Pancreas (tissue), 10 donors: ENCODE data around the gene KRT28. TPM values are rescaled to one million over a fixed set of nuclear protein-coding genes. Genes with fewer than 3 reads are reported as not detected.

ENCODE experiments used
- ATAC-seq, 4 donors: fragments of 200-7000 bp; cut with Tn5 transposase; one replicate each; pipeline versions ENCODE4 v1.8.0 to v1.9.1; 2020; ENCODE audit warnings: mild to moderate bottlenecking in 4 of 4, moderate library complexity in 4 of 4
- DNase-seq, 6 donors: peaks; one replicate each; pipeline ENCODE4 v3.0.0-alpha.2; 2020
- FAIRE-seq: peaks from 2 replicates; lab custom pipeline; 2012; peaks lifted over from hg19 to GRCh38; lab: Jason Lieb, UNC
- H3K27ac ChIP-seq, 4 donors: fragments of 200-600 bp; sonication (generic); 1 replicate in 3 of 4; 2 replicates in 1 of 4; pipeline versions ENCODE4 v1.5.0 to v1.8.0; 2020
- H3K27me3 ChIP-seq, 4 donors: fragments of 200-600 bp; one replicate each; pipeline ENCODE4 v1.8.0; 2021
- H3K36me3 ChIP-seq, 3 donors: fragments of 200-600 bp; sonication (generic) in 1 of 3; one replicate each; pipeline versions ENCODE4 v1.5.0 to v1.8.0; 2020 to 2021
- H3K4me1 ChIP-seq, 3 donors: fragments of 200-600 bp; one replicate each; pipeline ENCODE4 v1.8.0; 2021
- H3K4me3 ChIP-seq, 4 donors: fragments of 200-600 bp; sonication (generic) in 2 of 4; one replicate each; pipeline versions ENCODE4 v1.5.0 to v1.8.0; 2020 to 2021
- H3K9me3 ChIP-seq, 4 donors: fragments of 200-600 bp; one replicate each; pipeline ENCODE4 v1.8.0; 2021
- CTCF ChIP-seq, 4 donors: fragments of 200-600 bp; sonication (generic) in 3 of 4; IDR thresholded peaks; one replicate each; pipeline versions ENCODE4 v1.5.0 to v1.8.0; 2021; ENCODE audit warnings: antibody characterized with exemption in 4 of 4
- WGBS, 2 donors: extraction: QIAGEN DNeasy Blood & Tissue Kit; methylation state at CpG; one replicate each; pipeline ENCODE4 v1.1.7; 2013; 5-methylcytosine and 5-hydroxymethylcytosine counted together
- intact Hi-C, 3 donors: fragments of 100-400 bp; cut with DNase I; formaldehyde crosslinking; loops; one replicate each; pipeline versions ENCODE4 v1.11.1 to v1.14.2; 2022
- polyA plus RNA-seq, 2 donors: library from polyadenylated mRNA; stranded (reverse); fragments of 200-250 nt; gene quantifications; one replicate each; pipeline ENCODE4 v1.2.3, GENCODE V29; 2013
- total RNA-seq, 6 donors: library from RNA; stranded (reverse); fragmentation: NEBNext Ultra II Directional in 4 of 6; extraction: Animal tissue kit (Norgen Biotek cat#: 25700) in 4 of 6; gene quantifications; one replicate each; pipeline versions ENCODE4 v1.2.1 to v1.2.4, GENCODE V29; 2021 to 2023
- donor health status: healthy with polysubstance abuse.
- donor health status: DM: no; HTN: no; CAD: no; lungs with moderate emphysema.
- donor health status: DM: no; HTN: no; CAD: no.
- donor health status: control.
- donor health status: control.
- donor health status: Bipolar disorder and iron deficiency.
- donor health status: DM: yes; HTN: yes; CAD: no.
- donor health status: DM: no; HTN: no; CAD: no.
- donor health status: DM: no; HTN: no; CAD: no.
- donor health status: DM: yes; HTN: yes; CAD: no.

KRT28 gene
- total and polyA plus RNA-seq, 8 donors: not detected

- WGBS, 2 donors: 54 to 80% methylated on average over 3 of the region's 3 CpGs
- DNase-seq: no peak
- no peak for TF ChIP-seq CTCF (IDR thresholded peaks at IDR 0.05)
Observed at GRCh38 chr17:40843242-40843641, 43.5 kb upstream of the KRT28 start.

GRCh38 chr17:40841246-40841645 is 41.5 kb upstream of the KRT28 start:
- no peak for ATAC-seq
- Histone ChIP-seq H3K36me3 (peaks cover 0 to under 1% (median 0%) of the 10 kb centered on the region in 3 donors), H3K4me1 (no peaks in the 10 kb centered on the region), H3K27me3 (no peaks in the 10 kb centered on the region), H3K4me3 (no peak overlapping the region), H3K9me3 (no peaks in the 10 kb centered on the region), H3K27ac (no peak overlapping the region)
- no peak for TF ChIP-seq CTCF (IDR thresholded peaks at IDR 0.05)
- intact Hi-C loops: no loop called here
- 66 to 75% methylated on average over 3 of the region's 3 CpGs for WGBS, 2 donors
- FAIRE-seq: no peak
- DNase-seq: no peak

More at GRCh38 chr17:40843242-40843641, 43.5 kb upstream of the KRT28 start:
- FAIRE-seq (no peak), ATAC-seq (no peak)
- H3K4me3 ChIP-seq: no peak overlapping the region
- H3K9me3 ChIP-seq: no peaks in the 10 kb centered on the region
- intact Hi-C loops: no loop called here
- no peaks in the 10 kb centered on the region for H3K36me3 ChIP-seq
- H3K27me3 ChIP-seq: no peaks in the 10 kb centered on the region
- no peaks in the 10 kb centered on the region for H3K4me1 ChIP-seq
- H3K27ac ChIP-seq: no peak overlapping the region

- H3K27ac ChIP-seq: no peak overlapping the region
- no peak overlapping the region for H3K4me3 ChIP-seq
- H3K36me3 ChIP-seq: peaks cover 0 to 7% (median 0%) of the 10 kb centered on the region in 3 donors
- no peaks in the 10 kb centered on the region for H3K27me3 ChIP-seq
- no peak for TF ChIP-seq CTCF (IDR thresholded peaks at IDR 0.05)
- H3K4me1 ChIP-seq: no peaks in the 10 kb centered on the region
- intact Hi-C loops: no loop called here
- no peak for ATAC-seq
- H3K9me3 ChIP-seq: no peaks in the 10 kb centered on the region
- WGBS, 2 donors: 68 to 77% methylated on average over 3 of the region's 3 CpGs
- DNase-seq: no peak
- no peak for FAIRE-seq
Observed at GRCh38 chr17:40839194-40839593, 39.4 kb upstream of the KRT28 start.

- WGBS, 2 donors: 96 to 99% methylated on average over 4 of the region's 4 CpGs
- no peaks in the 10 kb centered on the region for H3K27me3 ChIP-seq
- TF ChIP-seq CTCF (IDR thresholded peaks at IDR 0.05): no peak
- H3K4me3 ChIP-seq: no peak overlapping the region
- no peaks in the 10 kb centered on the region for H3K9me3 ChIP-seq
- no peak overlapping the region for H3K27ac ChIP-seq
- intact Hi-C loops: no loop called here
- DNase-seq (no peak), ATAC-seq (no peak), FAIRE-seq (no peak)
- H3K4me1 ChIP-seq: no peaks in the 10 kb centered on the region
- peaks cover 0 to 7% (median 0%) of the 10 kb centered on the region in 3 donors for H3K36me3 ChIP-seq
Observed at GRCh38 chr17:40836020-40836419, 36.3 kb upstream of the KRT28 start.

DNA sequence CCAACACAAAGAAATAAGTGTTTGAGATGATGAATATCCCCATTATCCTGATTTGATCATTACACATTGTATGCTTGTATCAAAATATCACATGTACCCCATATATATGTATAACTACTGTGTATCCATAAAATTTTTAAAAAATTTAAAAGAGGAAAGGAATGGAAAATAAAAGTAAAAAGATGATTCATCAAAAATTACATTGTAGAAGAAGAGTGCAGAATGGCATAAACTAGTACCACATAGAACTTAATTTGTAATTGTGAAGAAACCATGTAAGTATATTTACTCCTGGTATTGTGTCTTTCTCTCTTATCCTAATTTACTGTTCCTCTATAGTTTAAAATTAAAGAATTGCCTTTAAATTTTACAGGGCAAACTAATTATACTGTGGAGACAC is 34.1 kb upstream of the KRT28 start:
- H3K36me3 ChIP-seq: peaks cover 0 to 7% (median 0%) of the 10 kb centered on the region in 3 donors
- FAIRE-seq: no peak
- TF ChIP-seq CTCF (IDR thresholded peaks at IDR 0.05): no peak
- no peak for DNase-seq
- H3K4me1 ChIP-seq: no peaks in the 10 kb centered on the region
- H3K4me3 ChIP-seq: no peak overlapping the region
- H3K27me3 ChIP-seq: no peaks in the 10 kb centered on the region
- no peak overlapping the region for H3K27ac ChIP-seq
- ATAC-seq: no peak
- H3K9me3 ChIP-seq: no peaks in the 10 kb centered on the region
- intact Hi-C loops: no loop called here
